Esophagus squamous epithelium (tissue), 4 donors: ENCODE data around the gene ZFPM1.

Experiments used
- CTCF ChIP-seq, 6 experiments: fragments of 450-650 bp in 4 of 6; fragments of 200-600 bp in 2 of 6; sonication (generic) in 2 of 6; IDR thresholded peaks; one replicate each; pipeline ENCODE4 v1.5.1; 2016 to 2019; ENCODE audit warnings: antibody characterized with exemption in 6 of 6, mild to moderate bottlenecking in 4 of 6, moderate library complexity in 4 of 6
- POLR2A ChIP-seq, 4 donors: fragments of 450-650 bp; IDR thresholded peaks; one replicate each; pipeline ENCODE4 v1.6.1; 2017; ENCODE audit warnings: antibody characterized with exemption in 4 of 4, mild to moderate bottlenecking in 4 of 4, moderate library complexity in 3 of 4

GRCh38 chr16:88493879-88494278, 40.8 kb downstream of the ZFPM1 start:
- no peak for TF ChIP-seq CTCF (IDR thresholded peaks at IDR 0.05)
- TF ChIP-seq POLR2A (IDR thresholded peaks at IDR 0.05): no peak
